IMR-90 (cell line): ENCODE results near the gene ROPN1B. TPM values are rescaled to one million over a fixed set of nuclear protein-coding genes. Genes with fewer than 3 reads are reported as not detected.
"Not testable (repeated sequence)": the region's sequence is repeated elsewhere in the genome, so short reads cannot be mapped to it uniquely, and the experiment has no call there.

ENCODE experiments used
- ATAC-seq: fragments of 200-7000 bp; cut with Tn5 transposase; 2 replicates; pipeline ENCODE4 v1.9.1; 2020; ENCODE audit warnings: low read depth, mild to moderate bottlenecking, moderate library complexity
- BruUV-seq: library from RNA; stranded (reverse); fragments of 400-500 nt; replicated peaks from 2 replicates; lab custom pipeline; 2021; lab: Mats Ljungman, UMichigan
- CTCF ChIA-PET: fragments of 300-600 bp; formaldehyde crosslinking; extraction: SDS; loops from one replicate; lab custom pipeline; 2021; ENCODE audit warnings: antibody characterized with exemption; lab: Yijun Ruan, JAX
- POLR2A ChIA-PET: fragments of 300-600 bp; sonication (Branson Sonifier 250); formaldehyde crosslinking; loops from one replicate; lab custom pipeline; 2022; ENCODE audit warnings: antibody characterized with exemption; ENCODE audit not compliant: unreplicated experiment; lab: Charles Lee
- DNase-seq: peaks from one replicate; pipeline ENCODE4 v3.0.0; 2013
- H2AFZ ChIP-seq: replicated peaks from 2 replicates; pipeline ENCODE3; 2013; ENCODE audit warnings: low read length, mild to moderate bottlenecking; ENCODE audit not compliant: poor library complexity
- H2AK5ac ChIP-seq: 2 replicates; pipeline ENCODE4 v1.6.1; 2013; ENCODE audit warnings: low read depth, low read length, inconsistent platforms
- H2AK9ac ChIP-seq: replicated peaks from 2 replicates; pipeline ENCODE3; 2013; ENCODE audit warnings: mild to moderate bottlenecking, low read depth, low read length, moderate library complexity; ENCODE audit not compliant: poor library complexity
- H2BK120ac ChIP-seq: 2 replicates; pipeline ENCODE4 v1.6.1; 2013; ENCODE audit warnings: low read depth, low read length, inconsistent platforms
- H2BK15ac ChIP-seq: 3 replicates; pipeline ENCODE4 v1.6.1; 2013; ENCODE audit warnings: low read depth, low read length, inconsistent platforms
- H2BK20ac ChIP-seq: 2 replicates; pipeline ENCODE4 v1.6.1; 2013; ENCODE audit warnings: low read depth, mild to moderate bottlenecking, inconsistent platforms, low read length, moderate library complexity
- H2BK5ac ChIP-seq: 2 replicates; pipeline ENCODE4 v1.6.1; 2013; ENCODE audit warnings: mild to moderate bottlenecking, low read depth, low read length, inconsistent platforms; ENCODE audit not compliant: poor library complexity, severe bottlenecking
- H3K14ac ChIP-seq: replicated peaks from 2 replicates; pipeline ENCODE4 v1.6.1; 2013; ENCODE audit warnings: low read depth, low read length, inconsistent platforms
- H3K18ac ChIP-seq: 2 replicates; pipeline ENCODE4 v1.6.1; 2013; ENCODE audit warnings: low read depth, low read length, control low read depth
- H3K23ac ChIP-seq: 2 replicates; pipeline ENCODE4 v1.6.1; 2013; ENCODE audit warnings: low read depth, low read length, inconsistent platforms
- H3K27ac ChIP-seq: 2 replicates; pipeline ENCODE4 v1.5.1; 2013; ENCODE audit warnings: mild to moderate bottlenecking, control low read depth, low read length; ENCODE audit not compliant: insufficient read depth
- H3K27me3 ChIP-seq: 2 replicates; pipeline ENCODE4 v1.6.1; 2013; ENCODE audit warnings: low read length; ENCODE audit not compliant: control insufficient read depth, insufficient read depth
- H3K36me3 ChIP-seq: 2 replicates; pipeline ENCODE4 v1.6.1; 2013; ENCODE audit warnings: low read length, mixed read lengths; ENCODE audit not compliant: control insufficient read depth, insufficient read depth
- H3K4ac ChIP-seq: 2 replicates; pipeline ENCODE4 v1.6.1; 2013; ENCODE audit warnings: low read depth, low read length, inconsistent platforms
- H3K4me1 ChIP-seq: 2 replicates; pipeline ENCODE4 v1.6.1; 2013; ENCODE audit warnings: low read length, mixed read lengths; ENCODE audit not compliant: control insufficient read depth, insufficient read depth
- H3K4me2 ChIP-seq: 2 replicates; pipeline ENCODE4 v1.6.1; 2013; ENCODE audit warnings: low read depth, mild to moderate bottlenecking, control low read depth, low read length, moderate library complexity
- H3K4me3 ChIP-seq: 2 replicates; pipeline ENCODE4 v1.5.1; 2013; ENCODE audit warnings: low read depth, mild to moderate bottlenecking, control low read depth, low read length, moderate library complexity; ENCODE audit not compliant: insufficient read depth
- H3K56ac ChIP-seq: 2 replicates; pipeline ENCODE4 v1.6.1; 2013; ENCODE audit warnings: low read length, inconsistent platforms; ENCODE audit not compliant: insufficient read depth; ENCODE audit errors: extremely low read depth
- H3K79me1 ChIP-seq, 2 experiments: 2 replicates each; pipeline ENCODE4 v1.6.1; 2013; ENCODE audit warnings: low read length in 2 of 2, inconsistent platforms in 1 of 2, low read depth in 1 of 2
- H3K9ac ChIP-seq: 2 replicates; pipeline ENCODE4 v1.6.1; 2013; ENCODE audit warnings: low read depth, low read length, control low read depth
- H3K9me1 ChIP-seq: 2 replicates; pipeline ENCODE4 v1.6.1; 2013; ENCODE audit warnings: low read length, inconsistent platforms; ENCODE audit not compliant: insufficient read depth
- H3K9me3 ChIP-seq: 2 replicates; pipeline ENCODE4 v1.6.1; 2013; ENCODE audit warnings: low read length; ENCODE audit not compliant: control insufficient read depth, insufficient read depth
- H4K20me1 ChIP-seq: 2 replicates; pipeline ENCODE4 v1.6.1; 2013; ENCODE audit warnings: low read length, inconsistent platforms; ENCODE audit not compliant: insufficient read depth
- H4K5ac ChIP-seq: 2 replicates; pipeline ENCODE4 v1.6.1; 2013; ENCODE audit warnings: mild to moderate bottlenecking, low read depth, low read length, control low read depth
- H4K8ac ChIP-seq, 2 experiments: 2 replicates each; pipeline ENCODE4 v1.6.1; 2013; ENCODE audit warnings: low read depth in 2 of 2, low read length in 2 of 2, control low read depth in 1 of 2, inconsistent platforms in 1 of 2
- H4K91ac ChIP-seq: 2 replicates; pipeline ENCODE4 v1.6.1; 2013; ENCODE audit warnings: low read depth, low read length, inconsistent platforms; ENCODE audit not compliant: insufficient read depth
- WGBS, 2 experiments: methylation state at CpG; one replicate each; pipeline versions ENCODE4 v1.1.5 to v1.1.7; 2013; ENCODE audit warnings: missing lambda C conversion rate in 2 of 2; ENCODE audit not compliant: insufficient read length in 1 of 2; ENCODE audit errors: extremely low coverage in 2 of 2; 5-methylcytosine and 5-hydroxymethylcytosine counted together
- dilution Hi-C: fragments of 300-500 bp; cut with HindIII; formaldehyde crosslinking; loops from one replicate; pipeline ENCODE4 v1.14.3; 2018; ENCODE audit warnings: low sequenced_read_pairs; ENCODE audit not compliant: unreplicated experiment
- in situ Hi-C: fragments of 300-500 bp; cut with MboI; formaldehyde crosslinking; loops from 3 replicates; pipeline ENCODE4 v1.14.3; 2019; ENCODE audit warnings: low sequenced_read_pairs, inconsistent platforms, mixed read lengths
- intact Hi-C: fragments of 100-400 bp; cut with micrococcal nuclease; formaldehyde crosslinking; loops from 2 replicates; pipeline ENCODE4 v1.10.0; 2022
- polyA plus RNA-seq, 3 experiments: library from polyadenylated mRNA; depleted of rRNA; stranded (reverse); fragments of >200 nt; gene quantifications; 2 replicates each; pipeline ENCODE4 v1.2.3, GENCODE V29; 2012; ENCODE audit warnings: low replicate concordance in 1 of 3
- total RNA-seq: library from RNA; depleted of rRNA; stranded (reverse); fragments of >200 nt; gene quantifications from 2 replicates; pipeline ENCODE4 v1.2.3, GENCODE V29; 2012

The ROPN1B gene
- total and polyA plus RNA-seq, 2 of the 4 experiments (the other 2 are of a cell fraction): not detected

DNA sequence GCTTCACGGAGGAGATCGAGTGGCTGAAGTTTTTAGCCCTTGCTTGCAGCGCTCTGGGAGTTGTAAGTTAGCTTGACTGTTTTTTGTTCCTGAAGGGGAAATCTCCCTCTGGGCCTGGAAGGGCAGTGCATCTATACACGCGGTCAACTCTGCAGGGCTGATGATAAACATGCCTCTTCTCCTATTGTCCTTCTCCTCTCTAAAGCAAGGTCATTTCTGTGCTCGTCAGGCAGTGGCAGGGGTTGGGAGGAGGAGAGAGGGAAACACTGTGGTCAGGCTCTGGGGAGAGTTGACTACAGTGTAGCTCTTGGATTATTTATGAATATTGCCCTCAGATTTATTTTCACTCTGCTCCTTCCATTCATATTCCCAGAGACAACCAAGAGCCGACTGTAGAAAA, 8.1 kb downstream of the ROPN1B start:
- dilution Hi-C loops: not testable (repeated sequence)

GRCh38 chr3:125984951-125985350, 16.0 kb downstream of the ROPN1B start:
- H3K18ac ChIP-seq, DNase-seq, H3K4me3 ChIP-seq, BruUV-seq, H3K56ac ChIP-seq, H4K8ac ChIP-seq, H2AK9ac ChIP-seq, H4K5ac ChIP-seq, H3K9ac ChIP-seq, H3K9me3 ChIP-seq, H2BK20ac ChIP-seq, H3K4me1 ChIP-seq, H3K14ac ChIP-seq, H2BK15ac ChIP-seq, H4K91ac ChIP-seq, H2AFZ ChIP-seq, H2BK120ac ChIP-seq, H3K23ac ChIP-seq, H4K20me1 ChIP-seq, H3K4me2 ChIP-seq, H3K36me3 ChIP-seq, CTCF ChIA-PET, H3K79me1 ChIP-seq, intact Hi-C loops, dilution Hi-C loops, ATAC-seq, in situ Hi-C loops, H3K27ac ChIP-seq, POLR2A ChIA-PET, H2AK5ac ChIP-seq, H2BK5ac ChIP-seq, H3K4ac ChIP-seq, H3K9me1 ChIP-seq: not testable (repeated sequence)
- no CpG with 5 or more reads among the region's 2 CpGs for WGBS, 2 experiments
- H3K27me3 ChIP-seq: peaks cover 16% of the 10 kb centered on the region

More for the DNA sequence above, 8.1 kb downstream of the ROPN1B start:
- POLR2A ChIA-PET, H3K9me1 ChIP-seq, H2AFZ ChIP-seq, CTCF ChIA-PET, DNase-seq, ATAC-seq, H3K23ac ChIP-seq, in situ Hi-C loops, H4K8ac ChIP-seq, H3K79me1 ChIP-seq, H3K4me1 ChIP-seq, H2AK9ac ChIP-seq, H3K27ac ChIP-seq, H4K5ac ChIP-seq, H2BK15ac ChIP-seq, H3K4ac ChIP-seq, H4K20me1 ChIP-seq, H3K56ac ChIP-seq, H3K18ac ChIP-seq, intact Hi-C loops, H3K9me3 ChIP-seq, H3K4me2 ChIP-seq, H3K4me3 ChIP-seq, H2BK5ac ChIP-seq, H2AK5ac ChIP-seq, H4K91ac ChIP-seq, BruUV-seq, H2BK20ac ChIP-seq, H2BK120ac ChIP-seq, H3K14ac ChIP-seq, H3K36me3 ChIP-seq, H3K9ac ChIP-seq: not testable (repeated sequence)
- H3K27me3 ChIP-seq: peaks cover 23% of the 10 kb centered on the region
- no CpG with 5 or more reads among the region's 7 CpGs for WGBS, 2 experiments
